Measurements from ENCODE around the gene PRCC.

The PRCC gene

DNA sequence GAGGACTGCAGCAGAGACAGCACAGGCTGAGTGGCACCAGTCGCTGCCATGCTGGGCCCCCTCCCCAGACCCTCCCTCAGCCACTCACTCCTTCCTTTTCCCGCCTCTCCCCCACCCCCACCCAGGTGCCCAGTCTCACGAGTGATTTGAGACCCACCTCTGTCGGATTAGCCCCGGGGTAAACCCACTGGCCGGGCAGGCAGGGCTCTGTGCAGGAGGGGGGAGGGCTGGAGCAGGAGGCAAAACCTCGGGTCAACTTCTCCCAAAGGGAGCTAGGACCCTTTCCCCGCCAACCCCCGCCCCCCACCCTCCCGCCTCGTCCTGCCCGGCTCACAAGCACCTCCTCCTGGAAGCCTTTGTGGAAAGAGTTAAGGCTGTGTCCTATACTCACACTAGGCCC, 23.0 kb upstream of the PRCC start:
- peaks cover 45 to 49% of the 10 kb centered on the region in 2 donors for H3K4me1 ChIP-seq (ENCODE audit: control insufficient read depth in 2 of 2, insufficient read depth in 2 of 2, low read length in 2 of 2)

DNA sequence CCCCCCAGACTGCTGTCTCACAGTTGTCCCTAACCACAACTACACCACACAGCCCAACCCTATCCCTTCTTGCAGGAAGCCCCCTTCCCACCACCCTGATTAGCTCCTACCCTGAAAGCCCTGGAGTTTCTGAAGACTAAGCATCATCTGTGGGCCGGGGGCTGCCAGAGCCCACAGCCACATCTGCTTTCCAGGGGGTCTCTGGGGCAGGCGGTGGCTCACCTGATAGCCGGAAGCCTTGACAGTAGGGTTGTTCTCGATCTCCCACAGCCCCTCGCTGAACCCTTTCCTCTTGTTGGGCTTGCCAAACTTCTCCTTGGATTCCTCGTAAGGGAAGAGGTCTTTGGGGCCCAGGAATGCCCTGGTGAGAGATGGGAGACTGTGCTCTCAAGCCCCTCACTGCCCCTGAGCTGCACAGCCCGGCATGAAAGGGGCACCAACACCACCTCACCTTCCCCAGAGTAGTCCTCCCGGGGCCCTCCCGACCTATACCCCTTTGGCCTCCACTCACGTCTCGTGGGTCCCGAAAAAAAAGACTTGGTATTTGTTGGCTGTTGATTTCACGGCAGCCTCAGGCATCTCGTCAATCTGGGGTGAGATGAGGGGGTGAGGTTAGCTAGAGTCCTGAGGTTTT, 22.4 kb upstream of the PRCC start:
- Histone ChIP-seq H3K9ac (ENCODE audit: low read depth in 1 of 2, low read length in 2 of 2) (no peak overlapping the region), H3K36me3 (ENCODE audit: control insufficient read depth in 2 of 2, insufficient read depth in 2 of 2, low read length in 2 of 2) (peaks cover 14 to 32% of the 10 kb centered on the region in 2 donors), H3K9me3 (ENCODE audit: control insufficient read depth in 2 of 2, low read length in 2 of 2) (no peaks in the 10 kb centered on the region), H3K27ac (ENCODE audit: low read depth in 2 of 2, low read length in 2 of 2) (peak overlapping the region in 1 of 2 donors; percentile 96), H3K27me3 (ENCODE audit: control insufficient read depth in 2 of 2, insufficient read depth in 2 of 2, low read length in 2 of 2) (no peaks in the 10 kb centered on the region), H3K4me1 (ENCODE audit: control insufficient read depth in 2 of 2, insufficient read depth in 2 of 2, low read length in 2 of 2) (peaks cover 50 to 55% of the 10 kb centered on the region in 2 donors), H3K4me3 (ENCODE audit: low read length in 2 of 2) (no peak overlapping the region)

More for the DNA sequence above, 23.0 kb upstream of the PRCC start:
- peaks cover 14 to 28% of the 10 kb centered on the region in 2 donors for H3K36me3 ChIP-seq (ENCODE audit: control insufficient read depth in 2 of 2, insufficient read depth in 2 of 2, low read length in 2 of 2)
- H3K9me3 ChIP-seq (ENCODE audit: control insufficient read depth in 2 of 2, low read length in 2 of 2) = no peaks in the 10 kb centered on the region
- H3K4me3 ChIP-seq (ENCODE audit: low read length in 2 of 2) = no peak overlapping the region
- no peak overlapping the region for H3K9ac ChIP-seq (ENCODE audit: low read depth in 1 of 2, low read length in 2 of 2)
- H3K27me3 ChIP-seq (ENCODE audit: control insufficient read depth in 2 of 2, insufficient read depth in 2 of 2, low read length in 2 of 2) = no peaks in the 10 kb centered on the region
- no peak overlapping the region for H3K27ac ChIP-seq (ENCODE audit: low read depth in 2 of 2, low read length in 2 of 2)

DNA sequence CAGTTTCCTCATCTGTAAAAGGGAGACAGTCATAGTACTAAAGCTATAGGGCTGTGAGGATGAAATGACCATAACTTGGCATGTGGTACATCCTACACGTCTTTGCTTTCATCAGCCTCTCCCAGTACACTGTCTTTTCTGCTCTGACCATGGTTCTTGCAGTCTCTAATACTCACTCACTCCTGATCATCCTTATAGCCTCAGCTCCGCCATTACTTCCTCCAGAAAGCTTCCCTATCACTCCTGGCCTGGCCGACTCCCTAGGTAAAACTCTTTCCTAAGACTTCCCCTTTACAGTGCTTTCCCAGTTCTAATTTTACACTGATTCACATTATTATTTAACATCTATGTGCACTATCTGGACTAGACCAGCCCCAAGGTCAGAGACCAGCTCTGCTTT, 21.5 kb upstream of the PRCC start:
- Histone ChIP-seq H3K4me1 (ENCODE audit: control insufficient read depth in 2 of 2, insufficient read depth in 2 of 2, low read length in 2 of 2) (peaks cover 51 to 54% of the 10 kb centered on the region in 2 donors), H3K9ac (ENCODE audit: low read depth in 1 of 2, low read length in 2 of 2) (no peak overlapping the region), H3K4me3 (ENCODE audit: low read length in 2 of 2) (peak overlapping the region; percentile 6 to 35), H3K27me3 (ENCODE audit: control insufficient read depth in 2 of 2, insufficient read depth in 2 of 2, low read length in 2 of 2) (no peaks in the 10 kb centered on the region), H3K36me3 (ENCODE audit: control insufficient read depth in 2 of 2, insufficient read depth in 2 of 2, low read length in 2 of 2) (peaks cover 14 to 32% of the 10 kb centered on the region in 2 donors), H3K9me3 (ENCODE audit: control insufficient read depth in 2 of 2, low read length in 2 of 2) (no peaks in the 10 kb centered on the region), H3K27ac (ENCODE audit: low read depth in 2 of 2, low read length in 2 of 2) (peak overlapping the region; percentile 84 to 96)

DNA sequence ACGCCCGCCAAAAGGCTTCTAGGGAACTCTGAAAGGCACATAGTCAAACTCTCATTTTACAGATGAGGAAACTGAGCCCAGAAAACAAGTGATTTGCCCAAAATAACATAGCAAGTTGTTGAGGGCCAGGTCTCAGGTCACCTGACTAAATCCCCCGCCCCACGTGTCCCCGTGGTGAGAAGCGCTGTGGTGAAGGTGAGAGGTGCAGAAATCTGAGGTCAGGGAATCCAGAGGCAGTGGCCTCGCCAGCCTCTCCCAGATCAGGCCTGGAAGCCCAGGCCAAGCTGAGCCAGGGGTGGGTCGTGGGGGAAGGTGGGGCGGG, 21.0 kb upstream of the PRCC start:
- Histone ChIP-seq H3K36me3 (ENCODE audit: control insufficient read depth in 2 of 2, insufficient read depth in 2 of 2, low read length in 2 of 2) (peaks cover 14 to 32% of the 10 kb centered on the region in 2 donors), H3K9me3 (ENCODE audit: control insufficient read depth in 2 of 2, low read length in 2 of 2) (no peaks in the 10 kb centered on the region), H3K9ac (ENCODE audit: low read depth in 1 of 2, low read length in 2 of 2) (no peak overlapping the region), H3K27me3 (ENCODE audit: control insufficient read depth in 2 of 2, insufficient read depth in 2 of 2, low read length in 2 of 2) (no peaks in the 10 kb centered on the region), H3K4me3 (ENCODE audit: low read length in 2 of 2) (peak overlapping the region in 1 of 2 donors; percentile 35), H3K4me1 (ENCODE audit: control insufficient read depth in 2 of 2, insufficient read depth in 2 of 2, low read length in 2 of 2) (peaks cover 49 to 52% of the 10 kb centered on the region in 2 donors), H3K27ac (ENCODE audit: low read depth in 2 of 2, low read length in 2 of 2) (peak overlapping the region; percentile 84 to 96)

DNA sequence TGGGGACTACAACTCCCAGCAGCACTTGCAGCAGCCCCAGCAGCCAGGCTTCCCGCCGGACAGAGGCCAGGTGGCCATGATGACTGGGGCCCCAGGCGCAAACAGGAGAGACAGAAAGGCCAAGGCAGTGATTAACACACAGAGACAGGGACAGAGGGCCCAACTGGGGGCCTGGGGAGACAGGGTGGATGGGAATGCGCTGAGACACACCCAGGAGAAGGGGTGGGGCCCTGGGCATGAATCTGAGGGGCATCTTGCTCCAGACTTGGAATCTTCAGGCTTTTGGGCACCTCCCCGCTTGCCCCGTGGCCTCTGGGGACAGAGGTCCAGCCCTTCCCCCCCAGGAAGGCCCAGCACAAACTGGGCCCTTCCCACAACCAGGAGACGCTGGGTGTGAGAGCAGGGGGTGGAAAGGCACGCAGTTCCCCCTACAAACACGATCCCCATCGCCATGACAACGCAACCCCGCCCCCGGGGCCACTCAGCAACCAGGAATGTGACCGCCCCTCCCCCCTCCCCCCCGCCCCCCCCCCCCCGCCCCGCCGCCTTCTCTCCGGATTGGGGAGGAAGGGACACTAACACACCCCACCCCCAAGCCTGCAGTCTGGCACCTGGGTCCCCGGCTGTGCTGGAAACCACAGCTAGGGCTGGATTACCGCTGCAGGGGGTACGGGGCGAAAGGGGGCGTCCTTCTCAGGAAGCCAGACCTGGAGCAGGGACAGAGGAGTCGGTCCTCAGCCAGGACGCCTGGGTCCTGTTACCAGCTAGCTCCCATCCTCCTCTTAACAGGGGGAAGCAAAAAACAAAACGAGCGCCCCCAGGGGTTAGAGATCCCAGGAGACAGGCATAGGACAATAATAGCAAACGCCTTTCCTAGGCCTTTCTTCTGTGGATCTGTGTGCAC, 20.4 kb upstream of the PRCC start:
- Histone ChIP-seq H3K27ac (ENCODE audit: low read depth in 2 of 2, low read length in 2 of 2) (peak overlapping the region; percentile 84 to 96), H3K36me3 (ENCODE audit: control insufficient read depth in 2 of 2, insufficient read depth in 2 of 2, low read length in 2 of 2) (peaks cover 14 to 32% of the 10 kb centered on the region in 2 donors), H3K9me3 (ENCODE audit: control insufficient read depth in 2 of 2, low read length in 2 of 2) (no peaks in the 10 kb centered on the region), H3K4me1 (ENCODE audit: control insufficient read depth in 2 of 2, insufficient read depth in 2 of 2, low read length in 2 of 2) (peaks cover 45 to 50% of the 10 kb centered on the region in 2 donors), H3K27me3 (ENCODE audit: control insufficient read depth in 2 of 2, insufficient read depth in 2 of 2, low read length in 2 of 2) (no peaks in the 10 kb centered on the region), H3K9ac (ENCODE audit: low read depth in 1 of 2, low read length in 2 of 2) (peak overlapping the region; percentile 90 to 97), H3K4me3 (ENCODE audit: low read length in 2 of 2) (peak overlapping the region; percentile 79 to 95)

DNA sequence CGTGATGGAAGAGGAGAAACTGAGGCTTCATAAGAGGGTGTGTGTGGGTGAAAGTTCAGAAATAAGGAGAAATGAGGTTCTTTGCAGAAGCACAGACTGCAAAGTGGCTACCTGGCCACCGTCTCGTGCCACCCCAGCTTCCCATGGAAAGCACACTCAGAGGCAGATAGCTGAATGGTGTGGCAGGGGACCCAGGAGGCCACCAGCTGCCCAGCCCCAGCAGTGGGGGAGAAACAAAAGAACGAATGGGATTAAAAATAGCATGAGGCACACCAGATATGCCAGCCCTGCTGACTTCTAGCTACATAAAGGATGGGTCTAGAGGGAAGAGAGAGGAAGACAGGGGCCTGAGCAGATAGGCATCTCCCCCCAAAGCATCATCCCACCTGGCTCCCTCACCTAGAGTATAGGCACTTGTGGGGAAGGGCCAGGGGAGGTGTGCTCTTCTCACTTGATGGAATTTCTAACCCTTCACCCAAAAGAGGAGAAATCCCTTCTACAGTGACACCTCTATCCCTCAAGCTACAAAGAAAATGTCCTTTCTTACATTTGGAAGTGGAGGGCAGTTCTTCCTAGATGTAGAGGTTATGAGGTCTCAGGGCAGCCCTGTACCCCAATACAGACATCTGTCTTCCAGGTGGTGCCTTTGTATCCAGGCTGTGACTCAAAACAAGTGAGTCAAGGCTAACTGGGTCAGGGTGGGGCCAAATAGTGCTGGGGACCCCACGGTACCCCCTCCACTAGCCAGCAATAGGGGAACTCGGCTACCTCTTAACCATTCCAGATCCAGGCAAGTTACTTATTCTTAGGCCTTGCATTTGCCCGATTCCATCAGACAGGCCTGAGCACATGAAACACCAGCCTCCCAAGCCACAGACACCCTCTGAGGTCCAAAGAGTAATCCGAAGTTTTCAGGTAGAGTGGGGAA, 19.3 kb upstream of the PRCC start:
- peaks cover 10 to 26% of the 10 kb centered on the region in 2 donors for H3K36me3 ChIP-seq (ENCODE audit: control insufficient read depth in 2 of 2, insufficient read depth in 2 of 2, low read length in 2 of 2)
- H3K4me3 ChIP-seq (ENCODE audit: low read length in 2 of 2) = peak overlapping the region; percentile 79 to 95
- H3K9me3 ChIP-seq (ENCODE audit: control insufficient read depth in 2 of 2, low read length in 2 of 2) = no peaks in the 10 kb centered on the region
- H3K27me3 ChIP-seq (ENCODE audit: control insufficient read depth in 2 of 2, insufficient read depth in 2 of 2, low read length in 2 of 2) = no peaks in the 10 kb centered on the region
- peaks cover 53% of the 10 kb centered on the region in 2 donors for H3K4me1 ChIP-seq (ENCODE audit: control insufficient read depth in 2 of 2, insufficient read depth in 2 of 2, low read length in 2 of 2)
- H3K9ac ChIP-seq (ENCODE audit: low read depth in 1 of 2, low read length in 2 of 2) = peak overlapping the region; percentile 90 to 97
- H3K27ac ChIP-seq (ENCODE audit: low read depth in 2 of 2, low read length in 2 of 2) = peak overlapping the region; percentile 84 to 96

DNA sequence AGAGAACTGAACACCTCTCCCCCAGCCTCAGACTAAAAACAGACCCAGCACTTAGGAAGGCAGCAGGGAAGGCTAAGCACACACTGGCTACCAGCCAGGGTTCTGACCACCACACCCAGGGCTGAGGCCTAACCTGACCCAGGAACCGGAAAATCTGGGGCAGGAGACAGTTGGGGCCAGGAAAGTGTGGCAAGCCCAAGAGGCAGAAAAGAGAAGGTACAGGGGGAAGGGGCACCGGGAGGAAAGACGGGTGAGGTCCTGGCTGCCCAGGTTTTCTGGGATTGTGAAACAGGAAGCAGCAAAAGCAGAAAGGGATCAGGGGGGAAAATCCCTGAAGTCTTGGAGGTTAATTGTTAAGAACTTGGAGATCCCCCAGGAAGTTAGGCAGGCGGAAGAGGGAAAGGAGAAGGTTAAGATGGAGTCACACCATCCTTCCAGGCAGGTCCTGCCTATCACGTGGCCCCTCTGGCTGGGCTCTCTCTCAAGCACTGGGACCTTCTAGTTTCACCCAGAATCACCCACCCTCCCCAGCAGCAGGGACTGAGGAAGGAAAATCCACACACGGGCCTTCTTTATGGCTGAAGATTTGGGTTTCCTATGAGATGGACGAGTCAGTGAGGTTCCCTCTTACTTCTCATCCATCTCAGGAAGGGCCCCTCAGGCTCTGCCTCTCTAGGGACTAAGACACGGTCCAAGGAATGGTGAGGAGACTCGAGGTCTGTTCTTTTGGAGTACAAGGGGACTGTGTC, 18.5 kb upstream of the PRCC start:
- Histone ChIP-seq H3K9me3 (ENCODE audit: control insufficient read depth in 2 of 2, low read length in 2 of 2) (no peaks in the 10 kb centered on the region), H3K27me3 (ENCODE audit: control insufficient read depth in 2 of 2, insufficient read depth in 2 of 2, low read length in 2 of 2) (no peaks in the 10 kb centered on the region), H3K4me1 (ENCODE audit: control insufficient read depth in 2 of 2, insufficient read depth in 2 of 2, low read length in 2 of 2) (peaks cover 53 to 55% of the 10 kb centered on the region in 2 donors), H3K36me3 (ENCODE audit: control insufficient read depth in 2 of 2, insufficient read depth in 2 of 2, low read length in 2 of 2) (peaks cover 3 to 17% of the 10 kb centered on the region in 2 donors), H3K4me3 (ENCODE audit: low read length in 2 of 2) (peak overlapping the region; percentile 79 to 95), H3K9ac (ENCODE audit: low read depth in 1 of 2, low read length in 2 of 2) (peak overlapping the region; percentile 90 to 97), H3K27ac (ENCODE audit: low read depth in 2 of 2, low read length in 2 of 2) (peak overlapping the region; percentile 84 to 96)

DNA sequence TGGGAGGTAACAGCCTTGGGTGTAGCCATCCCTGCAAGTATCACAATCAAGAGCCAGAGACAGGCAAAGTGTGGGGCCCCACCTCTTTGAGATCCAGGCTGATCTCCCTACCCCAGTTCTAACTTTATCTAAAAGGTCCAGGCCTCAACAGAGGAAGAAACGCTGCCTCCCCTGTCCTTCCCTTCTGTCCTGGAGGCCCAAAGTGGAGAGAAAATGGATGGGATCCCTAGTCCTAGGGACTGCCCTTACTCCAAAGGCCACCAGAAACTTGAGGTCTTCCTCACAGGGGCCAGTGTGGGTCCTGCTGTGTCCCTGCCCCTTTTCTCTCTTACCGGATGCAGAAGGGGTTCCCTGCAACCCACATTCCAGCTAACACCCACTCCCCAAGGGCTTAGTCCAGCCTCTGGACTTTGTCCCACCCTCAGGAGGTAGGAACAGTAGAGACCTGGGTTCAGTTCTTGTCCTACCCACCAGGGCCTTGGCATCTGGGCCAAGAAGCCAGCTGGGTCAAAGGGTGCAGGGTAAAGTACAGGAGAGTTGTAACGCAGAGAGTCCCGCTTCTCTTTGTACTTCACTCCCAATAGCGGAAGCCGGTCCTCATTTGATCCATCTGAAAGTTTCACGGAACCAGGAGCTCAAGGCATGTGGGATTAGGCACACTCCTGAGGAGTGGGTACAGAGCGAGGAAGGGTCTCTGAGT, 17.8 kb upstream of the PRCC start:
- Histone ChIP-seq H3K4me3 (ENCODE audit: low read length in 2 of 2) (peak overlapping the region; percentile 79 to 95), H3K9me3 (ENCODE audit: control insufficient read depth in 2 of 2, low read length in 2 of 2) (no peaks in the 10 kb centered on the region), H3K9ac (ENCODE audit: low read depth in 1 of 2, low read length in 2 of 2) (peak overlapping the region; percentile 90 to 97), H3K36me3 (ENCODE audit: control insufficient read depth in 2 of 2, insufficient read depth in 2 of 2, low read length in 2 of 2) (peaks cover 0 to 14% of the 10 kb centered on the region in 2 donors), H3K4me1 (ENCODE audit: control insufficient read depth in 2 of 2, insufficient read depth in 2 of 2, low read length in 2 of 2) (peaks cover 53 to 55% of the 10 kb centered on the region in 2 donors), H3K27ac (ENCODE audit: low read depth in 2 of 2, low read length in 2 of 2) (peak overlapping the region; percentile 84 to 96), H3K27me3 (ENCODE audit: control insufficient read depth in 2 of 2, insufficient read depth in 2 of 2, low read length in 2 of 2) (no peaks in the 10 kb centered on the region)

DNA sequence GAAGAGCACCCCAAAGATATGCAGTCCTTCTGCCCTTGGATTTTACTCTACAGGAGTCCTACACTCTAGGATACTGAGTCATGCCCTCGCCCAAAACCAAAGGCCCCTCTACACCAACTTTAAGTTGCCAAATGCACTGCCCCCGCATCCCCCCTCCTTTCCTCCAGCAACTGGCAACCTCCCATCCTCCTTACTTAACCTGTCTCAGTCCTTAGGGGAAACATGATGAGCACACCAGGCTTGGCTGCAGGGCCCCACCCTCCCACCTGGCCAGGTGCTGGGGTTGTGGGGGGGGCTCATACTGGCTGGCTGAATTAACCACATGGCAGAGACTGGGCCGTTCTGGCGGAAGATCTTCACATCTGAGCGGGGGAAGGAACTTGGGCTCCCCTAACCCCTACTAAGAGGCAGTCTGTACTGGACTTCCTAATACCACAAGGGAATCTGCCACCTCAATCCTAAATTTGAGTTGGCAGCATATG, 17.1 kb upstream of the PRCC start:
- Histone ChIP-seq H3K27ac (ENCODE audit: low read depth in 2 of 2, low read length in 2 of 2) (peak overlapping the region; percentile 84 to 96), H3K9ac (ENCODE audit: low read depth in 1 of 2, low read length in 2 of 2) (peak overlapping the region; percentile 90 to 97), H3K36me3 (ENCODE audit: control insufficient read depth in 2 of 2, insufficient read depth in 2 of 2, low read length in 2 of 2) (peaks cover 0 to 7% of the 10 kb centered on the region in 2 donors), H3K9me3 (ENCODE audit: control insufficient read depth in 2 of 2, low read length in 2 of 2) (no peaks in the 10 kb centered on the region), H3K4me3 (ENCODE audit: low read length in 2 of 2) (peak overlapping the region; percentile 79 to 95), H3K4me1 (ENCODE audit: control insufficient read depth in 2 of 2, insufficient read depth in 2 of 2, low read length in 2 of 2) (peaks cover 53 to 55% of the 10 kb centered on the region in 2 donors), H3K27me3 (ENCODE audit: control insufficient read depth in 2 of 2, insufficient read depth in 2 of 2, low read length in 2 of 2) (no peaks in the 10 kb centered on the region)

All from mucosa of rectum (tissue), 2 donors.